ENCODE results near the gene SYT2. TPM values are rescaled to one million over a fixed set of nuclear protein-coding genes. Genes with fewer than 3 reads are reported as not detected.
"Not testable (repeated sequence)": the region's sequence is repeated elsewhere in the genome, so short reads cannot be mapped to it uniquely, and the experiment has no call there.

The SYT2 gene
- total and polyA plus RNA-seq, 10 of the 15 experiments (the other 5 are each of a cell fraction or from before 2014, with no cell fraction given) = not detected

DNA sequence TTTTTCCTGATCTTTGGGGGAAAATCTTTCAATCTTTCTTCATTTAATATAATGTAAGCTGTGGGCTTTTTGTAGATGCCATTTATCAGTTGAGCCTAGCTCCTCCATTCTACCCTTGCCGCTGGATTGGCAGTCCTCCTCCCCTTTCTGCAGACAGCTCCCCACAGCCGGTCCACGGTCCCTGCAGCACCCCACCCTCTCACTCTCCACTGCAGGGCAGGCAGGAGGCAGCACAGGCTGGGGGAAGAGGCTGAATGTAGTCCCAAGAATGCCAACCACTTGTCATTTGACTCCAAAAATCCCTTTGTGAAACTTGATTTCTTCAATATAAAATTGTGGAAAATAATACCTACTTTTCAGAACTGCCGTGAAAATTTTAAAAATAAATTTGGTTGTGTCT is 96.7 kb downstream of the SYT2 start (continued):
- no peak for TF ChIP-seq ZBTB40 (IDR thresholded peaks at IDR 0.05; ENCODE audit: borderline replicate concordance)
- TF ChIP-seq, protein P1, sequence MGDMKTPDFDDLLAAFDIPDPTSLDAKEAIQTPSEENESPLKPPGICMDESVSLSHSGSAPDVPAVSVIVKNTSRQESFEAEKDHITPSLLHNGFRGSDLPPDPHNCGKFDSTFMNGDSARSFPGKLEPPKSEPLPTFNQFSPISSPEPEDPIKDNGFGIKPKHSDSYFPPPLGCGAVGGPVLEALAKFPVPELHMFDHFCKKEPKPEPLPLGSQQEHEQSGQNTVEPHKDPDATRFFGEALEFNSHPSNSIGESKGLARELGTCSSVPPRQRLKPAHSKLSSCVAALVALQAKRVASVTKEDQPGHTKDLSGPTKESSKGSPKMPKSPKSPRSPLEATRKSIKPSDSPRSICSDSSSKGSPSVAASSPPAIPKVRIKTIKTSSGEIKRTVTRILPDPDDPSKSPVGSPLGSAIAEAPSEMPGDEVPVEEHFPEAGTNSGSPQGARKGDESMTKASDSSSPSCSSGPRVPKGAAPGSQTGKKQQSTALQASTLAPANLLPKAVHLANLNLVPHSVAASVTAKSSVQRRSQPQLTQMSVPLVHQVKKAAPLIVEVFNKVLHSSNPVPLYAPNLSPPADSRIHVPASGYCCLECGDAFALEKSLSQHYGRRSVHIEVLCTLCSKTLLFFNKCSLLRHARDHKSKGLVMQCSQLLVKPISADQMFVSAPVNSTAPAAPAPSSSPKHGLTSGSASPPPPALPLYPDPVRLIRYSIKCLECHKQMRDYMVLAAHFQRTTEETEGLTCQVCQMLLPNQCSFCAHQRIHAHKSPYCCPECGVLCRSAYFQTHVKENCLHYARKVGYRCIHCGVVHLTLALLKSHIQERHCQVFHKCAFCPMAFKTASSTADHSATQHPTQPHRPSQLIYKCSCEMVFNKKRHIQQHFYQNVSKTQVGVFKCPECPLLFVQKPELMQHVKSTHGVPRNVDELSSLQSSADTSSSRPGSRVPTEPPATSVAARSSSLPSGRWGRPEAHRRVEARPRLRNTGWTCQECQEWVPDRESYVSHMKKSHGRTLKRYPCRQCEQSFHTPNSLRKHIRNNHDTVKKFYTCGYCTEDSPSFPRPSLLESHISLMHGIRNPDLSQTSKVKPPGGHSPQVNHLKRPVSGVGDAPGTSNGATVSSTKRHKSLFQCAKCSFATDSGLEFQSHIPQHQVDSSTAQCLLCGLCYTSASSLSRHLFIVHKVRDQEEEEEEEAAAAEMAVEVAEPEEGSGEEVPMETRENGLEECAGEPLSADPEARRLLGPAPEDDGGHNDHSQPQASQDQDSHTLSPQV (IDR thresholded peaks at IDR 0.05) = no peak
- TF ChIP-seq, protein P2, sequence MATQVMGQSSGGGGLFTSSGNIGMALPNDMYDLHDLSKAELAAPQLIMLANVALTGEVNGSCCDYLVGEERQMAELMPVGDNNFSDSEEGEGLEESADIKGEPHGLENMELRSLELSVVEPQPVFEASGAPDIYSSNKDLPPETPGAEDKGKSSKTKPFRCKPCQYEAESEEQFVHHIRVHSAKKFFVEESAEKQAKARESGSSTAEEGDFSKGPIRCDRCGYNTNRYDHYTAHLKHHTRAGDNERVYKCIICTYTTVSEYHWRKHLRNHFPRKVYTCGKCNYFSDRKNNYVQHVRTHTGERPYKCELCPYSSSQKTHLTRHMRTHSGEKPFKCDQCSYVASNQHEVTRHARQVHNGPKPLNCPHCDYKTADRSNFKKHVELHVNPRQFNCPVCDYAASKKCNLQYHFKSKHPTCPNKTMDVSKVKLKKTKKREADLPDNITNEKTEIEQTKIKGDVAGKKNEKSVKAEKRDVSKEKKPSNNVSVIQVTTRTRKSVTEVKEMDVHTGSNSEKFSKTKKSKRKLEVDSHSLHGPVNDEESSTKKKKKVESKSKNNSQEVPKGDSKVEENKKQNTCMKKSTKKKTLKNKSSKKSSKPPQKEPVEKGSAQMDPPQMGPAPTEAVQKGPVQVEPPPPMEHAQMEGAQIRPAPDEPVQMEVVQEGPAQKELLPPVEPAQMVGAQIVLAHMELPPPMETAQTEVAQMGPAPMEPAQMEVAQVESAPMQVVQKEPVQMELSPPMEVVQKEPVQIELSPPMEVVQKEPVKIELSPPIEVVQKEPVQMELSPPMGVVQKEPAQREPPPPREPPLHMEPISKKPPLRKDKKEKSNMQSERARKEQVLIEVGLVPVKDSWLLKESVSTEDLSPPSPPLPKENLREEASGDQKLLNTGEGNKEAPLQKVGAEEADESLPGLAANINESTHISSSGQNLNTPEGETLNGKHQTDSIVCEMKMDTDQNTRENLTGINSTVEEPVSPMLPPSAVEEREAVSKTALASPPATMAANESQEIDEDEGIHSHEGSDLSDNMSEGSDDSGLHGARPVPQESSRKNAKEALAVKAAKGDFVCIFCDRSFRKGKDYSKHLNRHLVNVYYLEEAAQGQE (IDR thresholded peaks at IDR 0.05; ENCODE audit: low read depth, low read length) = no peak
- TF ChIP-seq ZNF217 (IDR thresholded peaks at IDR 0.05) = no peak

DNA sequence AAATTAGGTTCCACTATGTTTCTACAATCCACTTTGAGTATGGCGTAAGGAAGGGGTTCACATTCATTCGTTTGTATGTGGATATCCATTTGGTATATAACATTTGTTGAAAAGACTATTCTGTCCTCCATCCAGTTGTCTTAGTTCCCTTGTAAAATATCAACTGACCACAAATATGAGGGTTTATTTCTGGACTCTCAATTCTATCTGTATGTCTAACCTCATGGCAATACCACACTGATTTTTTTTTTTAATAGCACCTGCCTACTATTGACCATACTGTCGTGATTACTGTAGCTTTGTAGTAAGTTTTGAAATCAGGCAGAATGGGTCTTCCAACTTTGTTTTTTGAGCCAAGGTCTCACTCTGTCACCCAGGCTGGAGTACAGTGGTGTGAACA is 98.2 kb downstream of the SYT2 start:
- H3K27ac ChIP-seq (ENCODE audit: control insufficient read depth, insufficient read depth); H3K4me2 ChIP-seq (ENCODE audit: control insufficient read depth, insufficient read depth); DNase-seq (ENCODE audit: low read depth, low spot score); H2AFZ ChIP-seq (ENCODE audit: control insufficient read depth, low read depth, low read length); BruUV-seq (replicated peaks); in situ Hi-C loops (cut with MboI); POLR2A ChIA-PET; H3K4me3 ChIP-seq; H3K79me2 ChIP-seq (ENCODE audit: control insufficient read depth, insufficient read depth, low read length); H3K36me3 ChIP-seq (ENCODE audit: control insufficient read depth in 2 of 2, insufficient read depth in 2 of 2, low read length in 1 of 2); H4K20me1 ChIP-seq (ENCODE audit: control insufficient read depth, insufficient read depth); H3K27me3 ChIP-seq (replicated peaks in 1 of 2; ENCODE audit: control insufficient read depth in 2 of 2, insufficient read depth in 2 of 2, low read length in 1 of 2); ATAC-seq; intact Hi-C loops (cut with micrococcal nuclease; ENCODE audit: unreplicated experiment); H3K9me3 ChIP-seq (replicated peaks; ENCODE audit: control insufficient read depth, insufficient read depth, low read length); H3K9ac ChIP-seq (ENCODE audit: control insufficient read depth, insufficient read depth, low read length); RAD21 ChIA-PET (ENCODE audit: unreplicated experiment); FAIRE-seq: not testable (repeated sequence)
- peaks cover 21% of the 10 kb centered on the region for H3K4me1 ChIP-seq (ENCODE audit: control insufficient read depth, insufficient read depth, low read length)
- CTCF ChIA-PET = interaction anchor here (0.9 to 4.2 kb wide), 2 partner anchors 11 to 1198 kb away, joined by 3 to 18 read pairs; no protein-coding TSS in a partner anchor
- SMC1A ChIA-PET (ENCODE audit: uncharacterized antibody, unreplicated experiment) = interaction anchor here (0.6 kb wide), 2 partner anchors 82 to 142 kb away, joined by 3 read pairs; no protein-coding TSS in a partner anchor
- 74% methylated on average over 3 of the region's 3 CpGs for WGBS (ENCODE audit: insufficient coverage, insufficient replicate concordance, low lambda C conversion rate, missing lambda C conversion rate)
